ENCODE measurements around the gene LRRC42.
A peak's percentile ranks its signal among the peaks of the same experiment; 100 is the strongest.
"Not testable (repeated sequence)": the region's sequence is repeated elsewhere in the genome, so short reads cannot be mapped to it uniquely, and the experiment has no call there.

Gene LRRC42

DNA sequence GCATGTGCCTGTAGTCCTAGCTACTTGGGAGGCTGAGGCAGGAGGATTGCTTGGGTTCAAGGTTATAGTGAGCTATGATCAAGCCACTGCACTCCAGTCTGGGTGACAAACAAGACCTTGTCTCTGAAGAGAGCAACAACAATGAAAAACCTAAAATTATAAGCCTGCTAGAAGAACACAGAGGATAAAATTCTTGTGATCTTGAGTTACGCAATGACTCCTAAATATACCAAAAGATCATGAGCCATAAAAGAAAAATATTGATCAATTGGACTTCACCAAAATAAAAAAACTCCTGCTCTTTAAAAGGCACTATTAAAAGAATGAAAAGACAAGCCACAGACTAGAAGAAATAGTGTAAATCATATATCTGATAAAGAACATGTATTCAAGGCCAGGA lies 49.5 kb downstream of the LRRC42 start:
- intact Hi-C loops (cut with DNase I): no loop called here
- no peak for DNase-seq

GRCh38 chr1:53998223-53998622 lies 52.1 kb downstream of the LRRC42 start:
- intact Hi-C loops (cut with DNase I): no loop called here
- DNase-seq: no peak

DNA sequence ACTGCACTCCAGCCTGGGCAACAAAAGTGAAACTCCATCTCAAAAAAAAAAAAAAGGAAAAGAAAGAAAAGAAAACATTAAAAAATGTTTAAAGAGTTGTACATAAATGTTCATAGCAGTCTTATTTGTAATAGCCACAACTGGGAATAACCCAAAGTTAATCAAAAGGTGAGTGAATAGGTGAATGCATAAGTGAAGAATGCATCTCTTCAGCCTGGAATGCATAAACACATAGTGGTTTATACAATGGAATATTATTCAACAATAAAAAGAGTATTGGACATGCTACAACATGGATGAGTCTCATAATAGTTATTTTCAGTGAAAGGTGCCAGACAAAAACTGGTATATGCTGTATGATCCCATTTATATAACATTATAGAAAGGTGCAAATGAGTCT lies 53.8 kb downstream of the LRRC42 start:
- no peak for DNase-seq
- intact Hi-C loops (cut with DNase I): no loop called here

DNA sequence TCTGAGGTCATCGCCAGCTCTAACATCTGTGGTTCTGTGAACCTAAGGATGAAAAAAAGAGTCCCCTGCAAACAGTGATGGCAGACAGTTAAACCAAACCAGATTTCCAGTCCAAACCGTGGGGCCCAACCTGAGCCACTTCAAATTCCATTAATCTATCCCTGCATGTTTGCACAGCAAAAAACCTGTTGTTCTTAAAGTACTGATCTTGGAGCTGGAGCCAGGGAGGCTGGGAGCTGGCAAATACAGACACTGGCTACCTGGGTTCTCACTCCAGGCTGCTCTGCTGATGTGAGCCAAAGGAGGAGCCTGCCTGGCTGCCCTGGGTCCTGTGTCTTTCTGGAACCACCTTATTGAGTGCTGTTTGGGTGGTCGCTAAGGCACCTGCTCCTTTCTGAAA lies 55.4 kb downstream of the LRRC42 start:
- intact Hi-C loops (cut with DNase I): no loop called here

DNA sequence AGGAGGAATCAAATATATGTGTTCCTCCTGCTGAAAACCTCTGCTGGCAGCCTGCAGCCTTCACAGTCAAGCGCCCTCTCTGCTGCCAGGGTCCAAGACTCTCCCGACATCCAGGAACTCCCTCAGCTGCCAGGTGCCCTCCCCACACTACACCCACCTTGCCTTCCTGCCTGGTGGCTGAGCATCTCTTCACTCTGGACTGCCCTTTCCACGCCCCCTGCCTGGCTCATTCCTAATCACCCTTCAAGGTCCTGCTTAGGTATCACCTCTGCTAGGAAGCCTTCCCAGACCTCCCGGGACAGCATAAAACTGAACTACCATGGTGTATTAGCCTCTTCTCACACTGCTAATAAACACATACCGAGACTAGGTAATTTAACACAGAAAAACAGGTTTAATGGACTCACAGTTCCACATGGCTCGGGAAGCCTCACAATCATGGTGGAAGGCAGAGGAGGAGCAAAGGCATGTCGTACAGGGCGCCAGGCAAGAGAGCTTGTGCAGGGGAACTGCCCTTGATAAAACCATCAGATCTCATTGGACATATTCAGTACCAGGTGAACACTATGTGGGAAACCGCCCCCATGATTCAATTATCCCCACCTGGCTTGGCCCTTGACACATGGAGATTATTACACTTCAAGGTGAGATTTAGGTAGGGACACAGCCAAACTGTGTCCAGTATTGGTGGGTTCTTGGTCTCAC lies 56.5 kb downstream of the LRRC42 start:
- peak in 2 of 42 donors; percentile 16 to 30 for DNase-seq
- intact Hi-C loops (cut with DNase I): no loop called here

More for the DNA sequence above, 55.4 kb downstream of the LRRC42 start:
- DNase-seq: peak in 1 of 42 donors; percentile 9

DNA sequence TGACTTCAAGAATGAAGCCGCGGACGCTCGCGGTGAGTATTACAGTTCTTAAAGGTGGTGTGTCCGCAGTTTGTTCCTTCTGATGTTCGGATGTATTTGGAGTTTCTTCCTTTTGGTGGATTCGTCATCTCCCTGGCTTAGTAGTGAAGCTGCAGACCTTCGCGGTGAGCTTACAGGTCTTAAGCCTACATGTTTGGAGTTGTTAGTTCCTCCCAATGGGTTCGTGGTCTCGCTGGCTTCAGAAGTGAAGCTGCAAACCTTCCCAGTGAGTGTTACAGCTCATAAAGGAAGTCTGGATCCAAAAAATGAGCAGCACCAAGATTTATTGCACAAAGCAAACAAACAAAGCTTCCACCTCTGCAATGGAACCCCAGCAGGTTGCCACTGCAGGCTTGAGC lies 57.1 kb downstream of the LRRC42 start:
- intact Hi-C loops (cut with DNase I): no loop called here
- peak in 3 of 42 donors; percentile 2 to 13 (median 12) for DNase-seq

DNA sequence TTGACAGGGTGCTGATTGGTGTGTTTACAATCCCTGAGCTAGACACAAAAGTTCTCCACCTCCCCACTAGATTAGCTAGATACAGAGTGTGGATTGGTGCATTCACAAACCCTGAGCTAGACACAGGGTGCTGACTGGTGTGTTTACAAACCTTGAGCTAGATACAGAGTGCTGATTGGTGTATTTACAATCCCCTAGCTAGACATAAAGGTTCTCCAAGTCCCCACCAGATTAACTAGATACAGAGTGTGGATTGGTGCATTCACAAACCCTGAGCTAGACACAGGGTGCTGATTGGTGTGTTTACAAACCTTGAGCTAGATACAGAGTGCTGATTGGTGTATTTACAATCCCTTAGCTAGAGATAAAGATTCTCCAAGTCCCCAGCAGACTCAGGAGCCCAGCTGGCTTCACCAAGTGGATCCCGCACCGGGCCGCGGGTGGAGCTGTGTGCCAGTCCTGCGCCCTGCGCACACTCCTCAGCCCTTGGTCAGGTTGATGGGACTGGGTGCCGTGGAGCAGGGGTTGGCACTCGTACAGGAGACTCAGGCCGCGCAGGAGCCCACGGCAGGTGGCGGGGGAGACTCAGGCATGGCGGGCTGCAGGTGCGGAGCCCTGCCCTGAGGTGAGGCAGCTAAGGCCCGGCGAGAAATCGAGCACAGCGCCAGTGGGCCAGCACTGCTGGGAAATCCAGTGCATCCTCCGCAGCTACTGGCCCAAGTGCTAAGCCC lies 57.8 kb downstream of the LRRC42 start:
- intact Hi-C loops (cut with DNase I): not testable (repeated sequence)
- peak in 2 of 42 donors; percentile 16 to 23 for DNase-seq

- intact Hi-C loops (cut with DNase I): no loop called here
- peak in 1 of 42 donors; percentile 5 for DNase-seq
Measured at GRCh38 chr1:54004481-54005049, 58.4 kb downstream of the LRRC42 start.

DNA sequence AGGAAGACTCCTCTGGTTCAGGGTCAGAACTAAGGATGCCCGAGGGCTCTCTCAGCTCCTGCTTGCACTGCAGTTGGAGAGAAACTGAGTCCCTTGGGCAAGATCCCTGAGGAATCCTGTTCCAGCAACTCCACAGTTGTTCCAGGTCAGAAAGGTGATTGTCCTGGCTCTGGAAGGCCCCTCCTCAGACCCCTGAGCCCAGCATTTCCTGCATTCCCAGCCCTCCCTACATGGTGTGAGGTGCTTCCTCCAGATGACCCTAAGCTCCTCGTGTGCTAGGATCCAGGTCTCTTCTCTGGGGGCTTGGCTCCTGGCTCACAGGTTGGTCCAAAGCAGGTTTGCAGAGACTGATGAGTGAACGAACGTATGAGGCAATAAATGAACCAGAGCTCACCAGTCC lies 60.4 kb downstream of the LRRC42 start:
- intact Hi-C loops (cut with DNase I): no loop called here
- peak in 1 of 42 donors; percentile 19 for DNase-seq

GRCh38 chr1:54007613-54008012 lies 61.5 kb downstream of the LRRC42 start:
- DNase-seq: peak in 3 of 42 donors; percentile 5 to 8 (median 6)
- intact Hi-C loops (cut with DNase I): no loop called here

DNA sequence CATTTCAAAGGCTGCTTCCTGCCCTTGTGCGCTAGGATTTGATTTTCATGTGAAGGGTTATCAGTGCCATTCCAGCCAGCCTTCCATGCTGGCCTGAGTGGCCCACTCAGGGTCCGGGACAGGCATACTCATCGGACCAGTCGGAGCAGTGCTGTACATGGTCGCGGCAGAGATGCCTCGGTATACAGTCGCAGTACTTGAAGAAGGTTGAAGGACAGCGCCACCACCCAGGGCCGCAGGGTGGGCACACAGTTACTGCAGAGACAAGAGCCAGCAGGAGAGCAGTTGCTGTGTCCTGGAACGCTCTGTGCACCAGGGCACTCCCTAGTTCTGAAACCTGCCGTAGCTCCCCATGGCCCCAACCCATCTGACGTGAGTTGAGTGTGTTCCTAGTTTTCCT lies 62.7 kb downstream of the LRRC42 start:
- intact Hi-C loops (cut with DNase I): no loop called here
- peak in 5 of 42 donors; percentile 8 to 20 (median 13) for DNase-seq

GRCh38 chr1:54009406-54009805 lies 63.3 kb downstream of the LRRC42 start:
- intact Hi-C loops (cut with DNase I): no loop called here
- peak in 4 of 42 donors; percentile 6 to 15 (median 12) for DNase-seq

- intact Hi-C loops (cut with DNase I): no loop called here
- peak in 4 of 42 donors; percentile 6 to 19 (median 10) for DNase-seq
Measured at GRCh38 chr1:54010415-54011117, 64.4 kb downstream of the LRRC42 start.

DNA sequence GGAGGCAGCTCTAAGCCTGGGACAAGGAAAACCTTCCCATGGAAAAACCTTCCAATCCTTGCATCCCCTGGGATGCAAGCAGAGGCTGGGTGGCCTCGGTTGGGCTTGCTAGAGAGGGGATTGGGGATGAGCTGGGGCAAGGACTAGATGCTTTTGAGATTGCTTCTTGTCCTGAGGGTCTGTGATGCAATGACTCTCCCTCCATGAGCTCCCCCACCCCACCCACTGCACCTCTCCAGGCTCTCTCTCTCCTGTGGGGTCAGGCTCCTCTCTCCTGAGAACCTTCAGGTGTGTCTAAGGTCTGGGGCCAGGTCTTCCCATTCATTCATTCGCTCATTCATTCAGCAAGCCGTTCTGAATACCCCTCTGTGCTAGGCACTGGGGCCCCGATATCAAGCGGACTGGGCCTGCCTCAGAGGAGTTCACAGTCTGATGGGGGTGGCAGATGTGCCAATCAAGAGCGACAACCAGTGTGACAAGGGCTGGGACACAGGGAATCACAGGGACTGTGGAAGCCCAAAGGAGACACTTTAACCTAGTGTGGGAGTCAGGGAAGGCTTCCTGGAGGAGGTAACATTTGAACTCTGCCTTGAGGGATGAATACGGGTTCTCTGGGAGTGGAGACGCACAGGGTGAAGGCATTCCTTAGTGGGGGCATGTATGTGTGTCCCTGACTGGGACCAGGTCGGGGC lies 65.3 kb downstream of the LRRC42 start:
- intact Hi-C loops (cut with DNase I): no loop called here

GRCh38 chr1:54012008-54012325 lies 65.8 kb downstream of the LRRC42 start:
- intact Hi-C loops (cut with DNase I): no loop called here
- DNase-seq: peak in 5 of 42 donors; percentile 10 to 28 (median 16)

More for the DNA sequence above, 65.3 kb downstream of the LRRC42 start:
- DNase-seq: peak in 4 of 42 donors; percentile 5 to 23 (median 10)

- intact Hi-C loops (cut with DNase I): no loop called here
- peak in 5 of 42 donors; percentile 5 to 22 (median 13) for DNase-seq
Measured at GRCh38 chr1:54012863-54013262, 66.7 kb downstream of the LRRC42 start.

DNA sequence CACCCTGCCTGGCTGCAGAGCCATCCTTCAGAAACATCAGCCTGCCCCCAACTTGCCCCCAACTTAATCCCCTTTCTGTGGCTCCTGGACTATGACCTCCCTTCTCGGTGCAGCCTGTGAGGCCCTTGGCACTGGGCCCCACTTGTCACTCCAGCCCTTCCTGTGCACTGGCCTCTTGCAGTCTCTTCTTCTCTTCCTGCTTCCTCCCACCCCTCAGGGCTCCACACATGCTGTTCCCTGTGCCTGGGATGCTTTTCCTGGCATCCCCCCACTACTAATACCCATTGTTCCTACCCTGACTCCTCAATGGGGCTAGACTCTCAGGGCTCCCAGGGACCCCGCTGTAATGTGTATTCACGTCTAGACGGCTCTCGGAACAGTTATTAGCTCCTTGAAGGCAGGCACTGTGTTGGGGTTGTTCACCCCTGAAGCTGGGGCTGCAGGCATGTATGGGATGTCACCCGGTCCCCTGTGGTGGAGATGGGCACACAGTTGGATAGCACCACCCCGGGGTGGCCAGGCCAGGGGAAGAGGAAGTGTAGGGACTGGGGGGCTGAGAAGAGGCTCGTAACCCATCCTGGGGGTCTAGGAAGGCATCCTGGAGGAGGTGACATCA lies 67.4 kb downstream of the LRRC42 start:
- DNase-seq: peak in 5 of 42 donors; percentile 0 to 26 (median 4)
- intact Hi-C loops (cut with DNase I): no loop called here

- DNase-seq: peak in 5 of 42 donors; percentile 11 to 28 (median 22)
- intact Hi-C loops (cut with DNase I): no loop called here
Measured at GRCh38 chr1:54014009-54014629, 68.0 kb downstream of the LRRC42 start.
